GM12874 (cell line): ENCODE results near the gene OR5J2.

Source experiments
- TF ChIP-seq, protein P1 (sequence below): IDR thresholded peaks from 2 replicates; pipeline ENCODE4 v1.5.1; 2011; ENCODE audit warnings: low read depth, mild to moderate bottlenecking, control low read depth, low read length, moderate library complexity; ENCODE audit not compliant: insufficient read depth

Gene OR5J2

DNA sequence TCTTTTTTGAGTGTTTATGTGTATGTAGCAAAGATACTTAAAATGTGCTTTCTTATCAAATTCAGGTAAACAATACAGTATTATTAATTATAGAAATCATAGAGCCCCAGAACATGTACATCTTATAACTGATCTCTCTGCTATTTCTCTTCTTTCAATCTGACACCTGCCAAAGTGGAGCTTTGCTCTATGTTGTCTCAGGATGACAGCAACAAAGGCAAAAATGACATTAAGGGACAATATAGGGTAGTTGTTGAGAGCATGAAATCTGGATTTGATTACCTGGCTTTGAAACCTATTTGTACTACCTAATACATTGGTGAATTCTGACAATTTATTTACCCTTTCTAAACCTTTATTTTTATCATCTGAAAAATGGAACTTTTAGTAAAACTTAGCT, 7.0 kb downstream of the OR5J2 start:
- TF ChIP-seq, protein P1, sequence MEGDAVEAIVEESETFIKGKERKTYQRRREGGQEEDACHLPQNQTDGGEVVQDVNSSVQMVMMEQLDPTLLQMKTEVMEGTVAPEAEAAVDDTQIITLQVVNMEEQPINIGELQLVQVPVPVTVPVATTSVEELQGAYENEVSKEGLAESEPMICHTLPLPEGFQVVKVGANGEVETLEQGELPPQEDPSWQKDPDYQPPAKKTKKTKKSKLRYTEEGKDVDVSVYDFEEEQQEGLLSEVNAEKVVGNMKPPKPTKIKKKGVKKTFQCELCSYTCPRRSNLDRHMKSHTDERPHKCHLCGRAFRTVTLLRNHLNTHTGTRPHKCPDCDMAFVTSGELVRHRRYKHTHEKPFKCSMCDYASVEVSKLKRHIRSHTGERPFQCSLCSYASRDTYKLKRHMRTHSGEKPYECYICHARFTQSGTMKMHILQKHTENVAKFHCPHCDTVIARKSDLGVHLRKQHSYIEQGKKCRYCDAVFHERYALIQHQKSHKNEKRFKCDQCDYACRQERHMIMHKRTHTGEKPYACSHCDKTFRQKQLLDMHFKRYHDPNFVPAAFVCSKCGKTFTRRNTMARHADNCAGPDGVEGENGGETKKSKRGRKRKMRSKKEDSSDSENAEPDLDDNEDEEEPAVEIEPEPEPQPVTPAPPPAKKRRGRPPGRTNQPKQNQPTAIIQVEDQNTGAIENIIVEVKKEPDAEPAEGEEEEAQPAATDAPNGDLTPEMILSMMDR = no peak

DNA sequence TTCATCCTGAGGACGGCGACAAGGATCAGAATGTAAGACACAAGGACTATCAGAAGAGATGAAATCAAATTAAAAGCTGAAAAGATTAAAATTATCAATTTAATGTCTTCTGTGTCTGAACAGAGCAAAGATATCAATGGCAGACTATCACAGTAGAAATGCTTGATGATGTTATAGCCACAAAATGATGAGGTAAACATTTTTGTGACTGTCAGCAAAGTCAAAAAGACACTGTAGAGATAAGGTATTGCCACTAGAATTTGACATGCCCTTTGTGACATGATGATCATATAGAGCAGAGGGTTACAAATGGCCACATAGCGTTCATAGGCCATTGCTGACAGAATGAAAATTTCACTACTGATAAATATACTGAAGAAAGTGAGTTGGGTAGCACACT, 12.2 kb downstream of the OR5J2 start:
- TF ChIP-seq, protein P1 = no peak

GRCh38 chr11:56196705-56197104, 20.3 kb downstream of the OR5J2 start:
- TF ChIP-seq, protein P1 = no peak

- TF ChIP-seq, protein P1 = no peak
Measured at GRCh38 chr11:56197367-56197766, 20.9 kb downstream of the OR5J2 start.

GRCh38 chr11:56207790-56208189, 31.4 kb downstream of the OR5J2 start:
- TF ChIP-seq, protein P1 = no peak

GRCh38 chr11:56214537-56214936, 38.1 kb downstream of the OR5J2 start:
- TF ChIP-seq, protein P1 = no peak
